Measurements from ENCODE around the gene APOL3.
"Not testable (repeated sequence)": the region's sequence is repeated elsewhere in the genome, so short reads cannot be mapped to it uniquely, and the experiment has no call there.

The APOL3 gene, protein sequence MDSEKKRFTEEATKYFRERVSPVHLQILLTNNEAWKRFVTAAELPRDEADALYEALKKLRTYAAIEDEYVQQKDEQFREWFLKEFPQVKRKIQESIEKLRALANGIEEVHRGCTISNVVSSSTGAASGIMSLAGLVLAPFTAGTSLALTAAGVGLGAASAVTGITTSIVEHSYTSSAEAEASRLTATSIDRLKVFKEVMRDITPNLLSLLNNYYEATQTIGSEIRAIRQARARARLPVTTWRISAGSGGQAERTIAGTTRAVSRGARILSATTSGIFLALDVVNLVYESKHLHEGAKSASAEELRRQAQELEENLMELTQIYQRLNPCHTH

DNA sequence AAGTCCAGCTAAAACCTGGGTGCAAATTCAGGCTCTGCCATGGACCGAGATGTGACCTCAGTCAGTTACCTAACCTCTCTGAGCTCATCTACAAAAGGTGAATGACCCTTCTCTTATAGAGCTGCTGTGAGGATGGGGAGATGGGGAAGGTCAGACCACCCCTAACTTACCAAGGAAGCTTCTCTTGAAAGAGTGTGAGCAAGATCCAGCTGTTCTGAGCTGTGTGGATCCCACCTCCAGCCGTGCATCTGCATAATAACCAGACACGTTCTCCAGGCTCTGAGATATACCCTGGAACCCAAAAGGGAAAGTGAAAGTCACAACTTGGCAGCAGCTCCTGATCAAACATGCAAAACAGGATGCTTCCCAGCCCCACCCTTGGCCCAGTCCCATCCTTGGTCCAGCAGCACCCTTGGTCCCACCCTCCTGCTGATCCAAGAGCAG is at the start of gene APOL3:
APOL3 (minus strand) TSS at position 257 of the 444 bp plus-strand sequence. CDS start 11,700 bp downstream, outside the sequence.
- in situ Hi-C loops (cut with HindIII; ENCODE audit: low sequenced_read_pairs) = loop anchor here (5.0 kb wide), 1 partner anchor 82 kb away; no protein-coding TSS in a partner anchor

GRCh38 chr22:36210224-36210623 is 49.7 kb upstream of the APOL3 start:
- in situ Hi-C loops (cut with HindIII; ENCODE audit: low sequenced_read_pairs) = no loop called here

GRCh38 chr22:36209488-36209908 is 48.9 kb upstream of the APOL3 start:
- in situ Hi-C loops (cut with HindIII; ENCODE audit: low sequenced_read_pairs) = not testable (repeated sequence)

DNA sequence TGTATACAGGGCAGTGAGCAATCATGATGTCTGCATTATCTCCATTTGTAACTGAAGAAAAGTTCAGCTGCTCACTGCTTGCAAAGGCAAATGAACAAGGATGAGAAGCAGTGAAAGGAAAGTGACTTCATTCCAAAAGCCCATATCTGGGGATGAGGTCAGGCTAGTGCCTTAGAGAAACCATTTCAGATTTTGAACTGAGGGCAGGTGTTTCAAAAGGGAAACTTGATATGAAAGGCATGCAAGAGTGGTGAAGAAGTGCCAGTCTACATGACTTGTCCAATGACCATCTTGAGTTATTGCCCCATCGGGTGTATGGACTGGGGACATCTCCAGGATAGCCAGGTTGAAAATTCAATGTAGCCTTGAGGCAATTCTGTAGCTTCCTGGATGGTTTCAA is 48.4 kb upstream of the APOL3 start:
- in situ Hi-C loops (cut with HindIII; ENCODE audit: low sequenced_read_pairs) = no loop called here

DNA sequence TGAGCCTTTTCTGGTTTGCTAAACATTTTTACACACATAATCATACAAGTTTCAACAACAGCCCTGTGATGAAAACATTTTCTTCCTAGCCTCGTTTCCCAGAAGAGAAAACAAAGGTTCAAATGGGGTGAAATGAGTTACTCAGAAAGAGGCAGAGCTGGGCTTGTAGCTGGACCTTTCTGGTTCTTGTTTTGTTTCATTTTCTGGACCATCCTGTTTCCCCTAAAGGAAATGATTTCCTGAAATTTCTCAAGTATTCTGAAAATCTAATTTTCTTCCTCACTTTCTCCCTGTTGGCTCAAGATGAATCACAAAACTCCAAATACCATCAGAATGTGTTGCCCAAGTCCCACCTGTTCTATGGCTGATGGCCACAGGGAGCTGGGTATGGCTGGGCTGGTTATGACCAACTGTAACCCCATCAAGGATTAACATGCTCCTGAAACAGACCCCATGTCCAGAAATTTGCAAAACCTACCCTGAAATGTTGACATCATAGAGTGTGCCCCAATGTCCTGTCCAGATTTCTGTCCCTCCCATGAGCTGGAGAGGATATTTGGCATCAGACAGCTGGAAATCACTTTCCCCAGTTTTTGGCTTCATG is 47.7 kb upstream of the APOL3 start:
- in situ Hi-C loops (cut with HindIII; ENCODE audit: low sequenced_read_pairs) = no loop called here

- in situ Hi-C loops (cut with HindIII; ENCODE audit: low sequenced_read_pairs) = no loop called here
Measured at GRCh38 chr22:36206255-36206654, 45.7 kb upstream of the APOL3 start.

DNA sequence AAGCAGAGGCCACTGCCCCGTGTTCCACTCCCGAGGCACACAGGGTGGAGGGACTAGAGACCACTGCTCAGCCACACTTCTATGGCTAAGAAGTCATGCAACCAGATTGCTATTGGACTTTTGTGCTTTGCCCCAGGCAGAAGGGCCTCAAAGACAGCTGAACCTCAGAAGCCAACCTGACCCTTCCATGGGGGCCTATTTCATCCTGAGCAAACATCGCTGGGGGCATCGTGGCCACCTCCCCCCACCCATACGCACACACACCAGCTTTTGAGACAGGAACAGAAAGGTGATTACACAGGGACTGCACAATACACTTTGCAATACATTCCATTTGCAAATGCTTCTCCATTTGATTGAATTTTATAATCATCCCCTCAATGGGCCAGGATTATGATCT is 45.0 kb upstream of the APOL3 start:
- in situ Hi-C loops (cut with HindIII; ENCODE audit: low sequenced_read_pairs) = not testable (repeated sequence)

DNA sequence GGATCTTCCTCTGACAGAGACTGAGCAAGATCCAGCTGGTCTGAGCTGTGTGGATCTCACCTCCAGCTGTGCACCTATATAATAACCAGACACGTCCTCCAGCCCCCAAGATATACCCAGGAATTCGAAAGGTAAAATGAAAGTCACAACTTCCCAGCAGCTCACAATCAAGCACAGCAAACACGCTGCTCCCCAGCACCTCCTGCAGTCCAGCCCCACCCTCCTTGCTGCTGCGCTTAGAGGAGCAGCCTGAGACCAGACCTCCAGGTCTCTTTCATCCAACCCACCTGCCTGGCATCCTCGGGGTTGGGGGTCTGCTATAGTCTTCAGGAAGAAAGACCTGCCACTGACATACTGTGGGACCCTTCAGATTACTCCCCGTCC is 44.1 kb upstream of the APOL3 start:
- in situ Hi-C loops (cut with HindIII; ENCODE audit: low sequenced_read_pairs) = no loop called here

GRCh38 chr22:36204001-36204631 is 43.6 kb upstream of the APOL3 start:
- in situ Hi-C loops (cut with HindIII; ENCODE audit: low sequenced_read_pairs) = no loop called here

DNA sequence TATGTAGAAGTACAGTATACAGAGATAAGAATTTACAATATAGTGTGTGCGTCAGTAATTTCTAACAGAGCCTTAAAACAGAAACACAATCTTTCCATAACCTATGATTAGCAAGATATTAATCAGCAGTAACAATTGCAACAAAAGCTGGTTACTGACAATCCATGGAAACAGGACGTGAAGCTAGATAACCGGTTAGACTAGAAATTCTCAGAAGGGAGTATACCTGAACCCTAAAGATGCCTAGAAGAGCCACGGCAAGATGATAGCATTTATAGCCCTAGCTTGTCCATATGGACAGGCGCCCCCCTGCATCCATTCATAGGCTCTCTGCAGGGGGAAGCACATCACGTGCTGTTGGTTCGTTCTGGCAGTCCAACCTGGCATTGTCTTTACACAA is 42.9 kb upstream of the APOL3 start:
- in situ Hi-C loops (cut with HindIII; ENCODE audit: low sequenced_read_pairs) = not testable (repeated sequence)

DNA sequence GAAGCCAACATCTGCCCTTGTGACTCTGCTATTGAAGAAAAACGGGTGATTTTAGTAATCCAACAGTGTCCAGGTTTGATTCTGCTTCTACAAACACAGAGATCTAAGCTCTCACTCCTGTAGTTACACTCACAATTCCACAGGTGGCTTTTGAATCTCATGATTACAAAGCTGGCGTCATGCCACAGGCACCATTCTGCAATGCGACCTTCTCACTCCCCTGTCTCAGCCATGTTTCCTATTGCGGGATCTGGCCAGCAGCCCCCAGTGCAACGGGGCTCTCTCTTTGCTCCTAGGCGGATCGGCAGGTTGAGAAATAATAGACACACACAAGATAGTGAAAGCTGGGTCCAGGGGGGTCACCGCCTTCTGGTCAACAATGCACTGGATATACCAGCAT is 42.4 kb upstream of the APOL3 start:
- in situ Hi-C loops (cut with HindIII; ENCODE audit: low sequenced_read_pairs) = not testable (repeated sequence)

- in situ Hi-C loops (cut with HindIII; ENCODE audit: low sequenced_read_pairs) = no loop called here
Measured at GRCh38 chr22:36201630-36202319, 41.2 kb upstream of the APOL3 start, which contains the start of gene APOL4. Gene APOL4 (minus strand): TSS chr22:36201809. CDS start chr22:36201734, 75 bp downstream.

DNA sequence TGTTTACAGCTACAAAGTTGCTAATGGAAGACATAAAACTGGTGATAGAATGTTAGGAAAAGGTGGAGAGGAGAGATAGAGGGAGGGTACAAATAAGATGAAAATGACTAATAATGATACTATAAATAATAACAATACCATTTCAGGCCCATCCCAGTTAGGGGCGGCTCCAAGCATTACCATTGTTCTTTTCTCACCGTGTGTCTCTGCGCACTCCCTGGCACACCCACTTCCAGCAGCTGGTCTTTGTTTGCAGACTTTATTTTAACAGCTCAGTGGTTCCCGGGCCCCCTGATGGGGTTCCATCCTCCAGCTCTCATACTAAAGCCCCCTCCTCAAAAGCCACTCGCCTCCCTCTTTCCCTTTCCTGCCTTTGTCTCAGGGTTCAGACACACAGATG is 40.5 kb upstream of the APOL3 start:
- in situ Hi-C loops (cut with HindIII; ENCODE audit: low sequenced_read_pairs) = not testable (repeated sequence)

- in situ Hi-C loops (cut with HindIII; ENCODE audit: low sequenced_read_pairs) = no loop called here
Measured at GRCh38 chr22:36199001-36199551, 38.5 kb upstream of the APOL3 start.

DNA sequence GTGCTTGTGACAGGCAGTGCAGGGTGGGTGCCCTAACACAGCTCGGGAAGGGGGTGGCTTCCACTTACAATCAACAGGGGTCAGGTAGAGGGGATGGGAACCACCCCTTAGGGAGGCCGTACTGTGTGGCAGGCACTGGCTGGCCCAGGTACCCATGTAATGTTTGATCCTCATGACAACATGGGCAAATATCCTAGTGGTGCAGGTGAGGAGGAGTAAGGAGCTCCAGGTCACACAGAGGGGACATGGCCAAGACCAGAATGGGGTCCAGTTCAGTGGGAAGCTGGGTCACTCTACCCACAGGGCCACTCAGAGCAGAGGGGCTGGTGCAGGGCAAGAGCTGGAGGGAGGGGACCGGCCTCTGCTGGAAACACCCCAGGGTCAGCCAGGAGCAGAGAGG is 38.0 kb upstream of the APOL3 start:
- in situ Hi-C loops (cut with HindIII; ENCODE audit: low sequenced_read_pairs) = no loop called here

GRCh38 chr22:36197514-36198146 is 37.1 kb upstream of the APOL3 start:
- in situ Hi-C loops (cut with HindIII; ENCODE audit: low sequenced_read_pairs) = no loop called here

- in situ Hi-C loops (cut with HindIII; ENCODE audit: low sequenced_read_pairs) = no loop called here
Measured at GRCh38 chr22:36197065-36197440, 36.5 kb upstream of the APOL3 start.

GRCh38 chr22:36196254-36197064 is 35.9 kb upstream of the APOL3 start:
- in situ Hi-C loops (cut with HindIII; ENCODE audit: low sequenced_read_pairs) = no loop called here

DNA sequence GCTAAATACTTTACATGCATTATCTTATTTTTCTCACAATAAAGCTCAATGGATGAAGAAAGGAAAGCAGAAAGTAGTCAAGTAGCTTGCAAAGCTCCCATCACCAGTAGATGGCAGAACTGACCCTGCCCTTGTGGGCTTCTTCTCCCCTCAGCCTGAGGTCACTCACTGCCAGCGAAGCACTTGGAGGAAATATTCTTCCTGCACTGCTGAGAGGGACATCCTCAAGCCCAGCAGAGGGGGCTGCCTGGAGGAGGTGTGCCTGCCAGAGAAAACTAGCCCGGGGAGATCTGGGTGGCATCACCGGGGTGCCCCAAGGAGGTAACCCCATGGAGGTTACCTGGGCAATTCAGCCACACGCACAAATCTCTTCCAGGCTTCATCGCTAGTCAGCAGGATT is 34.4 kb upstream of the APOL3 start:
- in situ Hi-C loops (cut with HindIII; ENCODE audit: low sequenced_read_pairs) = no loop called here

DNA sequence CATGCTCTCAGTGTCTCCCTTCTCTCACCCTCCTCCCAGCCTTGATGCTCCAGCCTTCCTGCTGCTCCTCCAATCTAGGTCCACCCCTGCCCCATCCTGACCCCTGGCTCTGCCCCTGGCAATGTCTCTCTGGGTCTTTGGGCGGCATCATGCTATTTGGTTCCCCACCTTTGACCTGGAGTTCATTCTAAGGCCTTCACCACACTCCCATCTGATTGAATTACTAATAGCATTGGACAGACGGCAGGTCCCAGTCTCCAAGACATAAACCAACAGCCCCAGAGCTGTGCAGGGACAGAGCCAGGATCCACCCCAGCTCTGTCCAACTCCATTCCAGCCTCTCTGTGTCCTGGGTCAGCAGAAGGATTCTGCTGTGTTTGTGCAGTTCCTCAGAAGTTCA is 33.8 kb upstream of the APOL3 start:
- in situ Hi-C loops (cut with HindIII; ENCODE audit: low sequenced_read_pairs) = no loop called here
